Natural killer cell (primary cell): ENCODE results near the gene AP3D1. TPM values are rescaled to one million over a fixed set of nuclear protein-coding genes. Genes with fewer than 3 reads are reported as not detected.
A peak's percentile ranks its signal among the peaks of the same experiment; 100 is the strongest.

Experiments used
- ATAC-seq, 3 donors: fragments of 150-1000 bp in 2 of 3; fragments of 200-7000 bp in 1 of 3; cut with Tn5 transposase; 1 replicate in 1 of 3; 2 replicates in 2 of 3; pipeline ENCODE4 v1.10.0; 2021; ENCODE audit warnings: mild to moderate bottlenecking in 2 of 3, moderate library complexity in 2 of 3
- DNase-seq, 2 donors: peaks; one replicate each; pipeline versions ENCODE4 v3.0.0 to v3.0.0-alpha.2; 2013 to 2021; ENCODE audit warnings: mixed read lengths in 1 of 2
- H3K27ac ChIP-seq: one replicate; pipeline ENCODE4 v1.5.1; 2013; ENCODE audit warnings: mild to moderate bottlenecking, low read length
- H3K27me3 ChIP-seq: one replicate; pipeline ENCODE4 v1.6.1; 2013; ENCODE audit warnings: low read length; ENCODE audit not compliant: control insufficient read depth, insufficient read depth
- H3K36me3 ChIP-seq: one replicate; pipeline ENCODE4 v1.6.1; 2013; ENCODE audit warnings: low read length; ENCODE audit not compliant: control insufficient read depth, insufficient read depth
- H3K4me1 ChIP-seq: one replicate; pipeline ENCODE4 v1.6.1; 2013; ENCODE audit warnings: low read length; ENCODE audit not compliant: control insufficient read depth, insufficient read depth
- H3K4me3 ChIP-seq: one replicate; pipeline ENCODE4 v1.5.1; 2013; ENCODE audit warnings: low read length
- H3K9me3 ChIP-seq: one replicate; pipeline ENCODE4 v1.6.1; 2013; ENCODE audit warnings: low read length; ENCODE audit not compliant: control insufficient read depth, insufficient read depth
- H3K27ac Mint-ChIP-seq, 2 donors: one replicate each; pipeline ENCODE4 v1.8.0; 2022; ENCODE audit warnings: mild to moderate bottlenecking in 2 of 2, mixed read lengths in 2 of 2, moderate library complexity in 1 of 2
- H3K27me3 Mint-ChIP-seq, 2 donors: one replicate each; pipeline ENCODE4 v1.8.0; 2022; ENCODE audit warnings: low read depth in 2 of 2, mixed read lengths in 2 of 2
- H3K36me3 Mint-ChIP-seq: one replicate; pipeline ENCODE4 v1.8.0; 2022; ENCODE audit warnings: mixed read lengths
- H3K4me1 Mint-ChIP-seq, 2 donors: one replicate each; pipeline ENCODE4 v1.8.0; 2022; ENCODE audit warnings: mixed read lengths in 2 of 2
- H3K4me3 Mint-ChIP-seq: one replicate; pipeline ENCODE4 v1.8.0; 2022; ENCODE audit warnings: mild to moderate bottlenecking, moderate library complexity, mixed read lengths
- H3K9me3 Mint-ChIP-seq, 2 donors: one replicate each; pipeline ENCODE4 v1.8.0; 2022; ENCODE audit warnings: mixed read lengths in 2 of 2
- WGBS: methylation state at CpG from one replicate; pipeline ENCODE4 v1.1.7; 2013; ENCODE audit warnings: missing lambda C conversion rate; ENCODE audit not compliant: insufficient coverage; 5-methylcytosine and 5-hydroxymethylcytosine counted together
- intact Hi-C: fragments of 100-400 bp; cut with micrococcal nuclease; formaldehyde crosslinking; loops from one replicate; pipeline ENCODE4 v1.14.2; 2022
- total RNA-seq, 4 donors: library from RNA; stranded (reverse); fragments of 120-200 nt in 1 of 4; gene quantifications; one replicate each; pipeline versions ENCODE4 v1.2.3 to v1.2.4, GENCODE V29; 2013 to 2022
- TF ChIP-seq, protein P1 (sequence below): fragments of 200-600 bp; IDR thresholded peaks from one replicate; pipeline ENCODE4 v1.8.0; 2022; ENCODE audit warnings: antibody characterized with exemption

Gene AP3D1
- total RNA-seq, 3 donors from 2014 or later (not counting 1 experiment from before 2014, with no cell fraction given): 74.6 to 93.1 (median 87.5) TPM

DNA sequence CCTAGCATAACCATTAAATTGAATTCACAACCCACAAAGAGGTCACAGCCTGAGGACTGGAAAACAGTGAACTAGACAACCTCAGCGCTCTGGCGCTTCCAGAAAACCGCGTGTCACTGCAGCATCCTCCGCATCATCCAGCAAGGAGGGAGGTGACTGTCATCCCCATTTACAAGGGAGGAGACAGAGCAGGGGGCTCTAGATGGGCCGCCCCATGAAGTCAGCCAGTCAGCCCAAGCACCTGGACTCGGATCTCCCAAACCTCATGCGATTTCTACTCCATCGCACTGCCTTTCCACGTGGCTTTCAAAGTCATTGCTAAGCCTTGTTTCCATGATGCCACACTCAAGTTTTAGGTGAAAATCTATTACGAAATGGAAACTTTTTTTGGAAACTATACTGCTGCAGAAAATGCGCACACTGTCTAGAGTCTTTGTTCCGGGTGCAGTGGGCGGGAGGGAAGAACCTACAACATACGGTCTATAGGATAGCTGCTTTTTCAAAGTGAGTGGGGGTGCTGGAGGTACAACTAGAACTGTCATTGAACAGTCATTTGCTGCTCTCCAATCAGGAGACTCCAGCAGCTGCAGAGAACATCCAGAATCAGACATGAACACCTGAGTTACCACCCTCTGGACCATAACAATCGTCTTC, 2.8 kb downstream of the AP3D1 start:
- intact Hi-C loops: no loop called here
- TF ChIP-seq, protein P1, sequence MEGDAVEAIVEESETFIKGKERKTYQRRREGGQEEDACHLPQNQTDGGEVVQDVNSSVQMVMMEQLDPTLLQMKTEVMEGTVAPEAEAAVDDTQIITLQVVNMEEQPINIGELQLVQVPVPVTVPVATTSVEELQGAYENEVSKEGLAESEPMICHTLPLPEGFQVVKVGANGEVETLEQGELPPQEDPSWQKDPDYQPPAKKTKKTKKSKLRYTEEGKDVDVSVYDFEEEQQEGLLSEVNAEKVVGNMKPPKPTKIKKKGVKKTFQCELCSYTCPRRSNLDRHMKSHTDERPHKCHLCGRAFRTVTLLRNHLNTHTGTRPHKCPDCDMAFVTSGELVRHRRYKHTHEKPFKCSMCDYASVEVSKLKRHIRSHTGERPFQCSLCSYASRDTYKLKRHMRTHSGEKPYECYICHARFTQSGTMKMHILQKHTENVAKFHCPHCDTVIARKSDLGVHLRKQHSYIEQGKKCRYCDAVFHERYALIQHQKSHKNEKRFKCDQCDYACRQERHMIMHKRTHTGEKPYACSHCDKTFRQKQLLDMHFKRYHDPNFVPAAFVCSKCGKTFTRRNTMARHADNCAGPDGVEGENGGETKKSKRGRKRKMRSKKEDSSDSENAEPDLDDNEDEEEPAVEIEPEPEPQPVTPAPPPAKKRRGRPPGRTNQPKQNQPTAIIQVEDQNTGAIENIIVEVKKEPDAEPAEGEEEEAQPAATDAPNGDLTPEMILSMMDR: no peak
- peaks cover 34 to 57% of the 10 kb centered on the region in 2 donors for H3K4me1 Mint-ChIP-seq
- WGBS: 81% methylated on average over 16 of the region's 16 CpGs
- Histone ChIP-seq H3K27ac (no peak overlapping the region), H3K36me3 (peaks cover 10% of the 10 kb centered on the region), H3K4me1 (peaks cover 45% of the 10 kb centered on the region), H3K4me3 (no peak overlapping the region), H3K9me3 (no peaks in the 10 kb centered on the region), H3K27me3 (no peaks in the 10 kb centered on the region)
- DNase-seq: no peak
- no peaks in the 10 kb centered on the region for H3K36me3 Mint-ChIP-seq
- H3K4me3 Mint-ChIP-seq: peak overlapping the region; percentile 49
- H3K9me3 Mint-ChIP-seq: no peaks in the 10 kb centered on the region
- no peak for ATAC-seq
- H3K27me3 Mint-ChIP-seq: no peaks in the 10 kb centered on the region
- H3K27ac Mint-ChIP-seq: peak overlapping the region; percentile 22 to 24

DNA sequence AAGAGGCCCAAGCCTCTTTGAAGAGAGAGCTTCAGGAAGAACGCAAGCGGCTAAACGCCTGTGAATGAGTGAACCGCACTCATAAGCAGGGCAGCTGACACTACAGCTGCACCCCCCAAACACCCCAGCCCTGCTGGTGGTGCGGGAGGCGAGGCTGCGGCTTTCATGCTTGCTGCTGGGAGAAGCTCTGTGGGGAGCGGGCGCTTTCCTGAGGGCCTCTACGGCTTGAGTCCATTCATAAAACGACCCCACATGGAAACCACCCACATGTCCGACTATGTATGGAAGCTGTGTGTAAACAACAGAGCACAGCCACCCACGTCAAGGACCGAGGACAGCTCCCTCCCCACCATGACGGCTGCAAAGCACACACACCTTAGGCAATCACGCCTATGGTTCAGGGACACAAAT, 5.5 kb downstream of the AP3D1 start:
- ATAC-seq: peak in 2 of 3 donors; percentile 76 to 79
- H3K27ac ChIP-seq: no peak overlapping the region
- no peaks in the 10 kb centered on the region for H3K27me3 ChIP-seq
- H3K4me3 Mint-ChIP-seq: peak overlapping the region; percentile 50
- WGBS: 63% methylated on average over 15 of the region's 16 CpGs
- H3K4me1 Mint-ChIP-seq: peaks cover 25 to 52% of the 10 kb centered on the region in 2 donors
- no peaks in the 10 kb centered on the region for H3K9me3 ChIP-seq
- peaks cover 10% of the 10 kb centered on the region for H3K36me3 ChIP-seq
- no peaks in the 10 kb centered on the region for H3K27me3 Mint-ChIP-seq
- TF ChIP-seq, protein P1: no peak
- peak in 1 of 2 donors; percentile 48 for DNase-seq
- peak overlapping the region; percentile 72 to 82 for H3K27ac Mint-ChIP-seq
- no peak overlapping the region for H3K4me3 ChIP-seq
- H3K9me3 Mint-ChIP-seq: no peaks in the 10 kb centered on the region
- no peaks in the 10 kb centered on the region for H3K36me3 Mint-ChIP-seq
- intact Hi-C loops: no loop called here
- H3K4me1 ChIP-seq: peaks cover 38% of the 10 kb centered on the region

DNA sequence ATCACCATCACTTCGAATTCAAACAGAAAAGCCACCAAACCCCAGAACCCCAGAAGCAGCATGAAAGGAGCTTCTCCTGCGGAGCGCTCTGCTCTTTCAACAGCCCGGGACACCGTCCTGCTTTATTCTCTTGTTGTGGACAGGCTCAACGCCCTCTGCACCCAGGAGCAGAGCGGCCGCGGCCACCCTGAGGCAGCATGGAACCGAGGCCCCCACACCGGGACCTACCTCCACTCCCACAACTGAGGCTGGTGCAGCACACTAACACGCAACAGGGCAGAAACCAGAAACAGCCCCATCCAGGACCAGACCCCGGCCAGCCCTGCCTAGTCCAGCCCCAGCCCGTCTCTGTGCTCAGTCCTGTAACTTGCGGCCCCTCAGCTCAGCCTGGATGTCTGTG, 7.2 kb downstream of the AP3D1 start:
- intact Hi-C loops: no loop called here
- peaks cover 20% of the 10 kb centered on the region for H3K36me3 ChIP-seq
- 95% methylated on average over 15 of the region's 15 CpGs for WGBS
- DNase-seq (no peak), ATAC-seq (no peak)
- Mint-ChIP-seq H3K27ac (no peak overlapping the region), H3K4me3 (no peak overlapping the region), H3K9me3 (no peaks in the 10 kb centered on the region), H3K36me3 (no peaks in the 10 kb centered on the region), H3K27me3 (no peaks in the 10 kb centered on the region), H3K4me1 (peaks cover 14 to 37% of the 10 kb centered on the region in 2 donors)
- H3K4me3 ChIP-seq: no peak overlapping the region
- H3K4me1 ChIP-seq: peaks cover 26% of the 10 kb centered on the region
- no peak overlapping the region for H3K27ac ChIP-seq
- no peaks in the 10 kb centered on the region for H3K9me3 ChIP-seq
- TF ChIP-seq, protein P1: no peak
- no peaks in the 10 kb centered on the region for H3K27me3 ChIP-seq
